ENCODE measurements around the gene CD96.

CD96 gene

GRCh38 chr3:111589303-111590142 lies 47.5 kb downstream of the CD96 start:
- no peak overlapping the region for H3K4me3 ChIP-seq (ENCODE audit: low read depth, low read length)
- no peak for DNase-seq (ENCODE audit: low read depth)

GRCh38 chr3:111590143-111590491 lies 48.1 kb downstream of the CD96 start:
- H3K4me3 ChIP-seq (ENCODE audit: low read depth, low read length): no peak overlapping the region
- DNase-seq (ENCODE audit: low read depth): no peak

- H3K4me3 ChIP-seq (ENCODE audit: low read depth, low read length): no peak overlapping the region
Measured at GRCh38 chr3:111591555-111591954, 49.6 kb downstream of the CD96 start.

GRCh38 chr3:111592143-111592542 lies 50.1 kb downstream of the CD96 start:
- no peak overlapping the region for H3K4me3 ChIP-seq (ENCODE audit: low read depth, low read length)
- DNase-seq (ENCODE audit: low read depth): no peak

More at GRCh38 chr3:111591555-111591954, 49.6 kb downstream of the CD96 start:
- no peak for DNase-seq (ENCODE audit: low read depth)

- H3K4me3 ChIP-seq (ENCODE audit: low read depth, low read length): no peak overlapping the region
Measured at GRCh38 chr3:111592936-111593335, 50.9 kb downstream of the CD96 start.

GRCh38 chr3:111593666-111594065 lies 51.7 kb downstream of the CD96 start:
- no peak for DNase-seq (ENCODE audit: low read depth)
- no peak overlapping the region for H3K4me3 ChIP-seq (ENCODE audit: low read depth, low read length)

More at GRCh38 chr3:111592936-111593335, 50.9 kb downstream of the CD96 start:
- DNase-seq (ENCODE audit: low read depth): no peak

- H3K4me3 ChIP-seq (ENCODE audit: low read depth, low read length): no peak overlapping the region
- peak; percentile 29 for DNase-seq (ENCODE audit: low read depth)
Measured at GRCh38 chr3:111594205-111594604, 52.2 kb downstream of the CD96 start.

GRCh38 chr3:111594781-111595180 lies 52.8 kb downstream of the CD96 start:
- H3K4me3 ChIP-seq (ENCODE audit: low read depth, low read length): no peak overlapping the region
- no peak for DNase-seq (ENCODE audit: low read depth)

- no peak for DNase-seq (ENCODE audit: low read depth)
- H3K4me3 ChIP-seq (ENCODE audit: low read depth, low read length): no peak within 1 kb of the TSS
Measured at GRCh38 chr3:111595232-111595631, 53.2 kb downstream of the CD96 start, which contains the start of gene ZBED2. TSS of gene ZBED2 (minus strand) at chr3:111595346. CDS start at chr3:111594201, 1,145 bp downstream.

- H3K4me3 ChIP-seq (ENCODE audit: low read depth, low read length): no peak overlapping the region
- DNase-seq (ENCODE audit: low read depth): no peak
Measured at GRCh38 chr3:111596328-111596727, 54.3 kb downstream of the CD96 start.

- H3K4me3 ChIP-seq (ENCODE audit: low read depth, low read length): no peak overlapping the region
- no peak for DNase-seq (ENCODE audit: low read depth)
Measured at GRCh38 chr3:111598139-111598538, 56.1 kb downstream of the CD96 start.

- DNase-seq (ENCODE audit: low read depth): no peak
- H3K4me3 ChIP-seq (ENCODE audit: low read depth, low read length): no peak overlapping the region
Measured at GRCh38 chr3:111598552-111598951, 56.6 kb downstream of the CD96 start.

- DNase-seq (ENCODE audit: low read depth): peak; percentile 12
- H3K4me3 ChIP-seq (ENCODE audit: low read depth, low read length): no peak overlapping the region
Measured at GRCh38 chr3:111601810-111602209, 59.8 kb downstream of the CD96 start.

GRCh38 chr3:111603679-111604078 lies 61.7 kb downstream of the CD96 start:
- H3K4me3 ChIP-seq (ENCODE audit: low read depth, low read length): no peak overlapping the region
- no peak for DNase-seq (ENCODE audit: low read depth)

GRCh38 chr3:111604119-111604518 lies 62.1 kb downstream of the CD96 start:
- DNase-seq (ENCODE audit: low read depth): no peak
- H3K4me3 ChIP-seq (ENCODE audit: low read depth, low read length): no peak overlapping the region

GRCh38 chr3:111605018-111605417 lies 63.0 kb downstream of the CD96 start:
- DNase-seq (ENCODE audit: low read depth): peak; percentile 40

GRCh38 chr3:111605493-111605892 lies 63.5 kb downstream of the CD96 start:
- DNase-seq (ENCODE audit: low read depth): no peak
- H3K4me3 ChIP-seq (ENCODE audit: low read depth, low read length): no peak overlapping the region

More at GRCh38 chr3:111605018-111605417, 63.0 kb downstream of the CD96 start:
- no peak overlapping the region for H3K4me3 ChIP-seq (ENCODE audit: low read depth, low read length)

- DNase-seq (ENCODE audit: low read depth): no peak
- no peak overlapping the region for H3K4me3 ChIP-seq (ENCODE audit: low read depth, low read length)
Measured at GRCh38 chr3:111607240-111607920, 65.4 kb downstream of the CD96 start.

- no peak overlapping the region for H3K4me3 ChIP-seq (ENCODE audit: low read depth, low read length)
- no peak for DNase-seq (ENCODE audit: low read depth)
Measured at GRCh38 chr3:111608383-111608782, 66.4 kb downstream of the CD96 start.

- H3K4me3 ChIP-seq (ENCODE audit: low read depth, low read length): no peak overlapping the region
- no peak for DNase-seq (ENCODE audit: low read depth)
Measured at GRCh38 chr3:111609700-111610099, 67.7 kb downstream of the CD96 start.

GRCh38 chr3:111610189-111610588 lies 68.2 kb downstream of the CD96 start:
- DNase-seq (ENCODE audit: low read depth): no peak
- no peak overlapping the region for H3K4me3 ChIP-seq (ENCODE audit: low read depth, low read length)
